ENCODE measurements around the gene FAT1.

The FAT1 gene, protein sequence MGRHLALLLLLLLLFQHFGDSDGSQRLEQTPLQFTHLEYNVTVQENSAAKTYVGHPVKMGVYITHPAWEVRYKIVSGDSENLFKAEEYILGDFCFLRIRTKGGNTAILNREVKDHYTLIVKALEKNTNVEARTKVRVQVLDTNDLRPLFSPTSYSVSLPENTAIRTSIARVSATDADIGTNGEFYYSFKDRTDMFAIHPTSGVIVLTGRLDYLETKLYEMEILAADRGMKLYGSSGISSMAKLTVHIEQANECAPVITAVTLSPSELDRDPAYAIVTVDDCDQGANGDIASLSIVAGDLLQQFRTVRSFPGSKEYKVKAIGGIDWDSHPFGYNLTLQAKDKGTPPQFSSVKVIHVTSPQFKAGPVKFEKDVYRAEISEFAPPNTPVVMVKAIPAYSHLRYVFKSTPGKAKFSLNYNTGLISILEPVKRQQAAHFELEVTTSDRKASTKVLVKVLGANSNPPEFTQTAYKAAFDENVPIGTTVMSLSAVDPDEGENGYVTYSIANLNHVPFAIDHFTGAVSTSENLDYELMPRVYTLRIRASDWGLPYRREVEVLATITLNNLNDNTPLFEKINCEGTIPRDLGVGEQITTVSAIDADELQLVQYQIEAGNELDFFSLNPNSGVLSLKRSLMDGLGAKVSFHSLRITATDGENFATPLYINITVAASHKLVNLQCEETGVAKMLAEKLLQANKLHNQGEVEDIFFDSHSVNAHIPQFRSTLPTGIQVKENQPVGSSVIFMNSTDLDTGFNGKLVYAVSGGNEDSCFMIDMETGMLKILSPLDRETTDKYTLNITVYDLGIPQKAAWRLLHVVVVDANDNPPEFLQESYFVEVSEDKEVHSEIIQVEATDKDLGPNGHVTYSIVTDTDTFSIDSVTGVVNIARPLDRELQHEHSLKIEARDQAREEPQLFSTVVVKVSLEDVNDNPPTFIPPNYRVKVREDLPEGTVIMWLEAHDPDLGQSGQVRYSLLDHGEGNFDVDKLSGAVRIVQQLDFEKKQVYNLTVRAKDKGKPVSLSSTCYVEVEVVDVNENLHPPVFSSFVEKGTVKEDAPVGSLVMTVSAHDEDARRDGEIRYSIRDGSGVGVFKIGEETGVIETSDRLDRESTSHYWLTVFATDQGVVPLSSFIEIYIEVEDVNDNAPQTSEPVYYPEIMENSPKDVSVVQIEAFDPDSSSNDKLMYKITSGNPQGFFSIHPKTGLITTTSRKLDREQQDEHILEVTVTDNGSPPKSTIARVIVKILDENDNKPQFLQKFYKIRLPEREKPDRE (N-terminal part only)

DNA sequence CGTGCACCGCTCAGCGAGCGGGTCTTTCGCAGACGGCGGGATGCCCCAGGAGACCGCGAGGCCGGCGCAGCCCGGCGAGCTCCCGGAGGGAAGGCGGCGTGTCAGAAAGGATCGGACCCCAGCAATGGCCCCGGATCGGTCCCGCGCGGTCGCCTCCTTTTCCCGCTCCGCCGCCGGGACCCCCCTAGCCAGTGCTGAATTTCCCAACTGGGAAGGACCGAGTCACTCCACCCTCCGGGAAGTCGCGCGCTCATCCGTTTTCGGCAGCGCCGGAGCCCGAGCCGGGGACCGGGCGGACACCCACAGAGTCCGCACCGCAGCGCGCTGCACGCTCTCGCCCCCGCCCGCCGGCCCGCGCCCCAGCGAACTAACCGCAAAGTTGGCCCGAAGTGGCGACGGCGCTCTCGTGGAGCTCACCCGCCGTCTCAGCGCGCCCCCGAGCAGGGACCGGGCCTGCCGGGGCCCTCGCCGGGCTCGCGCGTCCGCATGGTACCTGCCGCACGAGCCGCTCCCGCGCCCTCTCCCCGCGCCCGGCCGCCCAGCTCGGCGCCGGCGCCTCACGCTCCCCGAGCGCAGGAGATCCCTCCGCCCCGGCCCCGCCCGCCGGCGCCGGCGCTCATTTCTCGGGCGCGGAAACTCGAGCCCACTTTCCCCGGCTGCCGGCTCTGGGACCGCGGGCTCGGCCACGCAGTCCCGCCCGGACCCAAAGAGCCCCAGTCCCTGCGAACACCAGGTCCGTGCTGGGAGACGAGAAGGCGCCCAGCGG, at the start of gene FAT1:
Gene FAT1 (minus strand): TSS at position 565 of the 766 bp plus-strand sequence. CDS start 14,029 bp downstream, outside the sequence.
- TF ChIP-seq, protein P1, sequence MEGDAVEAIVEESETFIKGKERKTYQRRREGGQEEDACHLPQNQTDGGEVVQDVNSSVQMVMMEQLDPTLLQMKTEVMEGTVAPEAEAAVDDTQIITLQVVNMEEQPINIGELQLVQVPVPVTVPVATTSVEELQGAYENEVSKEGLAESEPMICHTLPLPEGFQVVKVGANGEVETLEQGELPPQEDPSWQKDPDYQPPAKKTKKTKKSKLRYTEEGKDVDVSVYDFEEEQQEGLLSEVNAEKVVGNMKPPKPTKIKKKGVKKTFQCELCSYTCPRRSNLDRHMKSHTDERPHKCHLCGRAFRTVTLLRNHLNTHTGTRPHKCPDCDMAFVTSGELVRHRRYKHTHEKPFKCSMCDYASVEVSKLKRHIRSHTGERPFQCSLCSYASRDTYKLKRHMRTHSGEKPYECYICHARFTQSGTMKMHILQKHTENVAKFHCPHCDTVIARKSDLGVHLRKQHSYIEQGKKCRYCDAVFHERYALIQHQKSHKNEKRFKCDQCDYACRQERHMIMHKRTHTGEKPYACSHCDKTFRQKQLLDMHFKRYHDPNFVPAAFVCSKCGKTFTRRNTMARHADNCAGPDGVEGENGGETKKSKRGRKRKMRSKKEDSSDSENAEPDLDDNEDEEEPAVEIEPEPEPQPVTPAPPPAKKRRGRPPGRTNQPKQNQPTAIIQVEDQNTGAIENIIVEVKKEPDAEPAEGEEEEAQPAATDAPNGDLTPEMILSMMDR (IDR thresholded peaks at IDR 0.05; ENCODE audit: borderline replicate concordance, control extremely low read depth, extremely low read depth, insufficient read depth, missing control alignments): no peak
- no peak for DNase-seq (ENCODE audit: low spot score)
- in situ Hi-C loops (cut with MboI; ENCODE audit: low sequenced_read_pairs, unreplicated experiment): no loop called here

DNA sequence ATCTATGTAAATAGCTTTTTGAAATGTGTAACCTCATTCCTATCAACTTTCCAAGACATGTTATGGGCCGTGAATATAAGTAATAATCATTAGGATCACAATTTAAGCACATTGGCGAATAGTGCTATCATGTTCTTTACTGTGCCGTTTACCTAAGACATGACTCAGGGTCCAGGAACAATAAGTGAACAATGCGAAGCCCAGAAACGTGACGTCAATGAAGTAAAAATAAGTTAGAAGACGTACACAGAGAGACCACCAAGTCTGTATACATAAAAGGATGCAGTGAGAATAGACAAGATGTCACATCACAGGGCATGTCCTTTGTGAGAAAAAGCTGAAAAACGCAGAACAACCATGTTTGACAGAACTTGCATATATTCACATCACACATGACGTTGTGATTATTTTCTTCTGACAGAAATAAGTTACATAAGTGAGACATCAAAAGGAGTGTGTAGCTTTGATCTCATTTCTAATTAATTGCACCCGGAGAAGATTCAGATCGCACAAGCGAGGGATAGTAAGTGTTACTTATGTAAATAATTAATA, 49.4 kb upstream of the FAT1 start:
- TF ChIP-seq, protein P1 (IDR thresholded peaks at IDR 0.05; ENCODE audit: borderline replicate concordance, control extremely low read depth, extremely low read depth, insufficient read depth, missing control alignments): no peak
- no peak for DNase-seq (ENCODE audit: low spot score)
- in situ Hi-C loops (cut with MboI; ENCODE audit: low sequenced_read_pairs, unreplicated experiment): no loop called here

DNA sequence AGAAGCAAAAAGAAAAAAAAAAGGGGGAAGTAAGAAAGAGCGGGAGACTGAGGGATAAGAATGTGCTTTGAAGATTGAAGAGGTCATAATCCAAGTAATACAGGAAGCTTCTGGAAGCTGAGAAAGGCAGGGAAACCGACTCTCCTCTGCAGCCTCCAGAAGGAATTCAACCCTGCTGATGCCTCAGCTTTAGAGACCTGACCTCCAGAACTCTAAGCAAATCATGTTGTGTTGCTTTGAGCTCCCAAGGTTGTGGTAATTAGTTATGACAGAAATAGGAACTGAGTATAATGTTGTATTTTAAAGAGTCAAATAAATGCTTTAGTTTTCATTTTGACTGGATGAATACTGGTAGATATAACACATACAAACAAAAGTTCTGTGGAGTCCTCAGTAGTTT, 48.0 kb upstream of the FAT1 start:
- in situ Hi-C loops (cut with MboI; ENCODE audit: low sequenced_read_pairs, unreplicated experiment): no loop called here
- no peak for DNase-seq (ENCODE audit: low spot score)
- TF ChIP-seq, protein P1 (IDR thresholded peaks at IDR 0.05; ENCODE audit: borderline replicate concordance, control extremely low read depth, extremely low read depth, insufficient read depth, missing control alignments): no peak

DNA sequence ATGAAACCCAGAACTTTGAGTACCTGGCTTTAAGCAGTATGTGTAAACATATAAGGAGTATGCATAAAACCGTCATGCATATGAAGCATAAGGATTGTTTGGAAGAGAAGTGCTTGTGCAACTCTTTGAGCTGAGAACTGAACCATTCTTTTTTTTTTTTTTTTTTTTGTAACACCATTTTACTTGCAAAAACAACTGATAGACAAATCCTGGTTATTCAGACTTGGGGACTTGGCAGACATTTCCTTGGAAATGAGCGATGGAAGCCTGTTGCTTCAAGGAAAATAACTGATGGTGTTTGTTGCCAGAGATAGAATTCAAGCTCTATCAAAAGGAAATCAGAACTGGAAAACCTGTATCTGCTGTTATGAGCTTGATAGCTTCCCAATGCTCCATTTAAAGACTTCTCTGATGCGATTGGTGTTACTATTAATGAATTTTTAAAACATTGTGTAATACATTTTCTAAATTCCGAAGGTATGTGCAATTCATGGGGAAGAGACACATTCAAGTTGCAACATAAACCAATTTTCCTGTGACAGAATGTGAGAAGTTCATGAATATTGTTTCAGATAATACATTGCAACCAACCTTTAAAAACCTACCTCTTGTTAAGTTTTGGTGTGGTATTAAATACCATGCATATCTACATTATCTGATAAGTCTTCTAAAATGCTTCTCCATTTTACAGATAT, 47.0 kb upstream of the FAT1 start:
- TF ChIP-seq, protein P1 (IDR thresholded peaks at IDR 0.05; ENCODE audit: borderline replicate concordance, control extremely low read depth, extremely low read depth, insufficient read depth, missing control alignments): no peak
- DNase-seq (ENCODE audit: low spot score): no peak
- in situ Hi-C loops (cut with MboI; ENCODE audit: low sequenced_read_pairs, unreplicated experiment): no loop called here

DNA sequence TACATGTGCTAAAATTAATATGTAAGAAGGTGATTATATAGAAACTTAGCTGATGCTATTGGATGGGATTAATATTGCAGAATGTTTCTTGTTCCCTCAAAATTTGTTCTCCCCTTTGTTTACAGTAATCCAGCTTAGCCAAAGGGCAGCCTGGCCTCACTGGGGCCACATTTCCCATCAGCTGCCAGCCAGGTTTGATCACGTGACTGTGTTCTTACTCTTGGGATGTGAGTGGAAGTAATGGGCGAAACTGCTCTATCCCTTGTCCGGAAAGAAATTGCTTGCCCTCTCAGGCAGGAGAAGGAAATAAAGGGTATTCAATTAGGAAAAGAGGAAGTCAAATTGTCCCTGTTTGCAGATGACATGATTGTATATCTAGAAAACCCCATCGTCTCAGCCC, 44.1 kb upstream of the FAT1 start:
- in situ Hi-C loops (cut with MboI; ENCODE audit: low sequenced_read_pairs, unreplicated experiment): no loop called here
- TF ChIP-seq, protein P1 (IDR thresholded peaks at IDR 0.05; ENCODE audit: borderline replicate concordance, control extremely low read depth, extremely low read depth, insufficient read depth, missing control alignments): no peak
- no peak for DNase-seq (ENCODE audit: low spot score)

Measured in GM13976 (cell line).